ENCODE measurements around the gene FABP6.

FABP6 gene

DNA sequence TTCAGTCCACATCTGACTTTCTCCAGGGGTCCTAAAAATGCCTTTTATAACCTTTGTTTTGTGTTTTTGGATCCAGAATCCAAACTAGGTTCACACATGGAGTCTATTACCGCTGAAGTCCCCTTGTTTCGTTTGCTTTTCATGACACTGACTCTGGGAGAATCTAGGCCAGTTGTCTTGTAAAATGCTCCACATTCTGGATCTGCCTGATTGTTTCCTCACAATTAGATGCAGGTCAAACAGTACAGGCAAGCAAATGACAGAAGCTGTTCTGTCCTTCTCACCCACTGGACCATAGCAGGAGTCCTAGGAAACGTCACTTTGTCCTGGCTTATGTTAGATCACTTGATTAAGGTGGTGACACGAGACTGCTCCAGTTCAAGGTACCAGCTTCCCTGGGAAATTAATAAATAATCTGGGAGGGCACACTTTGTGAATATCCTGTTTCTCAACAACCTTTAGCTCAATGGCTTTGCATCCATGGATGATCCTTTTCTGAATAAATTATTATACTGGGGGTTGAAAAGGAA, 34.1 kb downstream of the FABP6 start:
- no peak for DNase-seq

DNA sequence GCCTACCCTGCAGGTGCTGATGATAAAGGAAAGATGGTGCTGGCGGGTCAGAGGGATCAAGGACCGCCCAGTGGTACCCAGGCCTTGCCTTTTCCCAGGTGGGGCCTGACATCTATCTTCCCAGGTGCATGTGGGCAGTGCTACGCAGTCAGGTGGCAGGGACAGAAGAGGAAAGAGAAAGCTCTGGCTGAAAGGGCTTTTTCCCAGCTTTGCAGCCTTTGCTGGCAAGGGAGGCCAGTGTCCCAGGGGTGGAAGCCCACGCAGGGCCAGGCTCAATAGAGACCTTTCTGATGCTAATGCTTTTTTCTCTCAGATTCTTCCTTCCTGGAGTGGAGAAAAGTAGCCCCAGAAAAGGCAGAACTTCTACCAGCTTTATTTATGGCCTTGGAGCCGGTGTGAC, 36.7 kb downstream of the FABP6 start:
- no peak for DNase-seq

DNA sequence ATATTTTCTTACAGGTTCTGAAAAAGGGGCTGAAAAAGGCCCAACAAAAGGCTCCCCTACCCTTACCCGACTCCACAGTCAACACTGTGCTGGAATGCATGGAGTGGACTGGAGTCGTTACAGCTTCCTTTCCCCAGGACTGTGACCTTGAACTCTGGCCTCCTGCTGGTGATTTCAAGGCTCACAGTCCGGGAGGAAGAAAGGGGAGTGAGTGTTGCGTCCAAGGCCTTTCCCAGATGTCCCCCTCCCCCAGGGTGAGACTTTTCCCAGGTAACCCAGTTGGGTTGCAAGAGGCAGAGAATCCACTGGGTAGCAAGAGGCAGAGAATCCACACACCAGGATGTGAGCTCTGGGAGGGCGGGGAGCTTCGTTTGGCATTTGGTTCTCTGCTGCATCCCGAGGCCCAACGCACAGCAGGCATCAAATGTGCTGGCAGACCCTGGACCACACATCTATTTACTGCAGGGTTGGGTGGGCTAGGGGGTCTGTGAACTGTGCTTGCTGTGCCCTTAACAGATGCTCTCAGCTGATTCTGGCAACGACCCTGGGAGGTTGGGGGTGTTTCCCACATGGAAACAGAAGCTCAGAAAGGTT, 37.5 kb downstream of the FABP6 start:
- no peak for DNase-seq

DNA sequence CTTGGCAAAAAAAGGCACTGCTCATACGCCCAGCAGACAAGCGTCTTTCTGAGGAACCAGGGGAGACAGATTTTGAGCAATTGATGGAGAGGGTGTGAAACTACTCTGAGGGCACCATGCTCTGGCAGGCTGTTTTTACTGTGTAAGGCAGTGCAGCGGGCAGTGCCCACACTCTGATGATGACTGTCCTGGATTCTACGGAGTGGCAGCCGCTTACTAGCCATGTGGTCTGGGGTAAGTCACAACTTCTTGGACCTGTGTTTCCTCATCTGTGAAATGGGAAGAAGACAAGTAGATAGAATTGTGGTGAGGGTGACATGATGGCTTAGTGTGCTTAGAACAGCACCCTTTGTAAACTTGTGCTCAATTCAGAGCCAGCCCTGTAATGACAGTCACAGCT, 38.8 kb downstream of the FABP6 start:
- DNase-seq: no peak

DNA sequence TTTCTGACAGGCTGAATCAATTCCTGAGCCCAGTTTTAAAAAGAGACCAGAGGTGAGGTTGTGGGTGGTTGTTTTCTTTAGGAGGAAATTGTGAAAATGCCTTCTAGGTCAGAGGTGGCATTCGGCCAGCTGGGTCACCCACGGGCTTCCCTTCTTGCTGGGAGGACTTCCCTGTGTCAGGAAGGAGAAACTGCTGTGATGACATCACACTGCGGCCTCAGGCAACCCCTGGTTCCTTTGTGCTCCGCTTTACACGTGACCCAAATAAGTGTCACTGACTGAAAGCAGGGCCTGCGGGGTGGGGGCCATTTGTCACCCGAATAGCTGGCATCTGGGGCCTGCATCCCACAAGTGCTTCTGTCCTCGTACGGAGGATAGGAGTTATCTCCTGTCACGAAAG, 39.7 kb downstream of the FABP6 start:
- DNase-seq: no peak

DNA sequence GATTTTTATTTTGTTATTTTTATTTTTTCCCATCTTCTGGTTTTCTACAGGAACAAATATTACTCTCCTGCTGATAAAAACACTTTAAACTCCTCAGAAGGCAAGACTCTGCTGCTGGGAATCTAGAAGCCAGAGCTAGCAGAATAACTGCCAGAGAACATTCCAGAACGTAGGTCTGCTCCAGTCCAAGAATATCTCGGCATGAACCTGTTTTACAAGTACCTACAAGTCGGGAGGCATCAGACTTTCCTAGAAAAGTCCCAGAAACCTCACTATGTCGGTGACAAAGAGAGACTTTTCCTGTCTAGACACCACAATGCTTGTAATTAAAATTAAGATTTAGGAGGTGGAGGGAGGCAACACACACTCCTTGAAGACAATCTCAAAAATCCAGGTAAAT, 41.4 kb downstream of the FABP6 start:
- no peak for DNase-seq

DNA sequence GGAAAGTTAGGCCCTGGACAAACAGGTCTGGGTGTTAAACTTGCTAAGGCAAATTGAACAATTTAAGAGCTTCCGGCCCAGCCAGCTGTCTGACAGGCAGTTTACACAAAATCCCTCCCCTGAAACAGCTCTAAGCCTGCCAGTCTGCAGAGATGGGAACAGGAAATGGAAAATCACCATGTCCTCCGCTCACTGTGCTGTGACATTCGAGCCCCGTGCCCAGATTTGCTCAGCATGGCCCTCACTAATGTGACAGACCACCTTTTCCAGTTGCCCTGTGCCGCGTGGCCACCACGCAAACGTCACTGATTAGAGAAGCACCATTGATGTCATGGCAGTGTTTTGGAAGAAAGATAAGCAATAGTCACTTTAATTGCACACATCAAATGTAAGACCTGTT, 42.1 kb downstream of the FABP6 start:
- DNase-seq: no peak

DNA sequence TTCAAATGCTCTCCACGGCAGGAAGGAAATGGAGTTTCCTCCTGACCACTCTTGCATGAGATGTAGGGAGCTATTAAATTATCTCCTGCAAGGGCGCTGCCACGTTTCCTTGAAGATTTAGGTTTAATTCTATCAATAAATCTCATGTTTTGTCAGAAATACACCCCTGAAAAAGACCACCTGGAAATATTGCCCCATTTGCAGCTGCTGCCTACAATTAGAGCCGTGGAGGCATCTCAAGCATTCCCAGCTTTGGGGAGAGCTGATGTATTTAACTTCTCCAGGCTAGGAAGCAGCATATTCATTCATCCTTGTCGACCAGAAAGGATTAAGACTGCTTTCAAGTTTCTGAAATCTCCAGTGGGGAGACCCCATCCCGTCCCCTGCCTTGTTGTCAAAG, 42.5 kb downstream of the FABP6 start:
- no peak for DNase-seq

DNA sequence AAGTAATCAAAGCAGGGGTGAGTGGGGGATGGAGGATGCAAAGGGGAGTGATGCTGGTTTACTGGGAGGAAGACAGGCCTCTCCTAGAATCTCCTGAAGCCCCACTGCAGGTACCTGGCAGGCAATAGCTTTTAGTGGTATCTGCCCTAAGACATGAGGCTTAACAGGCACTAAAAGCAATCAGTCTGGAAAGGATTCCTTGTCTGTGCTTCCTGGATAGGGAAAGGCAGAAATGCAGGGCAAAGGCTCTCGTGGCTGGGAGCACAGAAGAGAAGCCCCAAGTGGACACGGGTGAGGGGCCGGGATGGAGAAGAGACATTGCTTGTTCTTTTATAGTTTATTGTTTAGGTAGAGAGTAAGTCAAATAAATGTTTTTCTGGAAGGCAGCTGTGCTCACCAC, 43.0 kb downstream of the FABP6 start:
- no peak for DNase-seq

DNA sequence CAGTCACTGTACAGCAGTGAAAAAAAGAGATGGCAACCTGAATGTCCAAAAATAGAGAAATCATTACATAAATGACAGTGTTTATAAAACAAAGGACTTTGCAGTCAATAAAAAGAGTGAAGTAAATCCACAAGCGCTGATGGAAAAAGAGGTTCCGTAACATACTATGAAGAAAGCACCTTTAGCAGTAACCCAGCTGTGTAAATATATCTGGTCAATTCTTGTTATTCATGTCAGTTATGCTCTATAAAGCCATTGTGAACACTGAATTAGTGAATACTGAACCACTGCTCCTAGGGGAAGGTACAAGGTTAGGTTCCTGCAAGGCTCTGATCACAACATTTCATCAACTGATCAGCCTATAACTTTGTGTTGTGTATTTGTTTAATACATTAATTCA, 43.6 kb downstream of the FABP6 start:
- no peak for DNase-seq

DNA sequence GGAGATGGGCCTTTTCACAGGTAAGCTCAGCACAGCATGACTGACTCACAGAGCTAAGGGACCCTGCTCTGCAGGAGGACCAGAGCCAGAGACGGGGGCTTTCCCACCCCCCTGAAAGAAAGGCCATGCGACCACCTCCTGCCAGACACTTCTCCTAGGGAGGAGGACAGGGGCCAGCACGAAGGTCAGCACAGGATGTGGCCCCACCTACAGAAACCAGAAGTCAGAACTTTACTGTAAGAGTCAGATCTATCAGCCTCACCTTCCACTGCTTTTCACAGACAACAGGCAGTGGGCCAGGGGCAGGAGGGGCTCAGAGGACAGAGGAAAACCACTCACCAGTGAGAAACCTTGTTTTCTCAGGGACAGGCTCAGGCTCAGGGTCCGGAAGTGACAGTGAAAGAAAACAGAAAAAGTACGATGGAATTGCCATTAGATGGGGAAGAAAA, 45.2 kb downstream of the FABP6 start:
- no peak for DNase-seq

DNA sequence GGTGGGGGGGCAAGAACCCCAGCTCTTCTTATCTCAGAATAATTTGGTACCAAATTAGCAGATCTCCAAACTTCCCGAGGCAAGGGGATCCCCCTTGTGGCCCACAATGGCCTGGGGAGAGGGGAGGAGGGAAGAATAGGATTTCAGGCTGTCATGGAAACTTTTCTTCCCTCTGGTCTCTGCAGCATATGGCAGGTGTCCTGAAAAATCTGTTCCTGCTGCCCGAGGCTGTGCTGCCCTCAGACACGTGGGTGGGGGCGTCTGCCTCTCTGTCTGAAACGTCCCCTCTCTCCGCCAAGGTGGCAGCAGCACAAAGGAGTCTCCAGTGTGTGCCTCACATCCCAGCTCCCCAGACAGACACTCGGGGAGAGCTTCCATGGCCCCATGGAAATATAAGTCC, 49.0 kb downstream of the FABP6 start:
- no peak for DNase-seq

DNA sequence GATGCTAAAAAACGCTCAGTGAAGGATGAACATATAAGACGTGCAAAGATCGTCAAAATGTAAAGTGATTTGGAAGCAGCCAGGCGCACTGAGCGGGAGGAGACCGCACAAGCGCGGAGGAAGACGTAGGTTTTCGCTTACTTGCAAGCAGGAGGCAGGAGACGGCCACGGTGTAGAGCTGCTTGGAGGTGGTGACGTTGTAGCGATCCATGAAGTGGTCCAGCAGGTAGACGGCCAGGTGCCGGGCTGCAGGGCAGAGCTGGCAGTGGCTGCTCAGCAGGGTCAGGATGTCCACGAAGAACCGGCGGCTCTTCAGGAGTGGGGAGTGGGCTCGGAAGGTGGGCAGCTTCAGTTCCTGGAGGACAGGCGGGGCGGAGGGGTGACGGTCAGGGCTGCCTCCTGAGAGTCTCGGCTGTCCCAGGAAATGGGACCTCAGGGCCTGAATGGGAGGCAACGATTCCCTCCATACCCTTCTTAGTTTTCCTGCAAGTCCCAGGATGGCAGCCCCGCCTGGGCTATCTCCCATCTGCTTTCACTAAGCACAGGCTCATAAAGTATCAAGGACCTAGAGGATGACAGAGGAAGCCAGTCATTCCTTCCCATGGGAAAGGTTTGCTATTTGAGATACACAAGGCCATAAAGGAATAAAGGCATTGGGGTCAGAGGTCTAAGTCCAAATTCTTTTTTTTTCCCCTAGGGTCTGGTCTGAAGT, 51.2 kb downstream of the FABP6 start:
- DNase-seq: no peak

DNA sequence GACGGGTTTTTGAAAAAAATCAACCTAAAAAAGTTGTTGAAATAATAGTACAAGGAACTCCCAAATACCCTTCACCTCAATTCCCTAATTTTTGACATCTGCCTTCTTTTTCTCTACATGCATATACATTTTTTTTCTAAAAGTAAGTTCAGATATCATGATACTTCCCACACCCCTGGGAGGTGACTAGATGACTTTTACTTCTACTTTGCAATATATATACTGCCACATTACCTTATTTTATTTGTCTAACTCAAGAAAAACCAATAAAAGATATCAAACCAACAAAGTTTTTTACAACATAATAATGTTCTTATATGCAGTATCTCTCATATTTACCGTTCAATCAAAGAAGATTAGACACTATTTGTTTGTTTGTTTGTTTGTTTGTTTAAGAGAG, 52.0 kb downstream of the FABP6 start:
- no peak for DNase-seq

DNA sequence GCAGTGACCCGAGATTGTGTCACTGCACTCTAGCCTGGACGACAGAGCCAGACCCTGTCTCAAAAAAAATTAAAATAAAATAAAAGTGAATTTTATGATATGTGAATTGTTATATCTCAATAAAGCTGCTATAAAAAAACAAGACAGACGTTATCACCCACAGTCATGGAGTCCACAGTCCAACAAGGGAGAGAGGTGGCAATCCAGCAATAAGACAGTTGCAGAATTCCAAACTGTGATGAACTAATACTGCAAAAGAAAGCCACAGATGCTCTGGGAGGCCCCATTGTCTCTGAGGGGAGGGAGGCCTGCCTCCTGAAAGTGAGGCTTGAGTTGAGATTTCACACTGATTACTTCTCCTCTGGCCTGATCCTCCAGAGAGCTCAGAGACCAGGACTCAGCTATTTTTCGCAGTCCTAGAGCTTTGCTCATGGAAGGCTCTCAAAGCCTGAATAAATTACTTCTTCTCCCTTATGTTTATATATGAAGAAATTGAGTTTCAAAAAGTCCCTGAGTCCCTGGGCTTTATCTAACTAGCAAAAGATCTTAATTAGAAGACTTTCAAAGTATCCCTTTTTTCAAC, 55.1 kb downstream of the FABP6 start:
- DNase-seq: no peak

DNA sequence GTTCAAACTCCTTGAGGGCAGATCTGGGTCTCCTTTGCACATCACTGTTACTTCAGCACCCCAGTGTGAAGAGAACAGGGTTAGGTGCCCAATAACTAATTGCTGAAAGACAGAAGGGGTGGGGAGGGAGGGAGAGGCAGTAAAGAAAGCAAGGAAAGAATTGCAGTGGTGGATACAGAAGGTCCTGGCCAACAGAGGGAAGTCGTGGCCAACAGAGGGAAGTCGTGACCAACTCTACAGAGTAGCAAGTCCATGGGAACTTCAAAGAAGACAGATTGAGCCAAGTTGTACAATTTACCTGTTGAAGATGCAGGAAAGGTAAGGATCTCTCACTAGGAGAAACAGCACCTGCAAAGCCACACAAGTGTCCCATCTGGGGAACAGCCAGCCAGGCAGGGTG, 56.0 kb downstream of the FABP6 start:
- no peak for DNase-seq

DNA sequence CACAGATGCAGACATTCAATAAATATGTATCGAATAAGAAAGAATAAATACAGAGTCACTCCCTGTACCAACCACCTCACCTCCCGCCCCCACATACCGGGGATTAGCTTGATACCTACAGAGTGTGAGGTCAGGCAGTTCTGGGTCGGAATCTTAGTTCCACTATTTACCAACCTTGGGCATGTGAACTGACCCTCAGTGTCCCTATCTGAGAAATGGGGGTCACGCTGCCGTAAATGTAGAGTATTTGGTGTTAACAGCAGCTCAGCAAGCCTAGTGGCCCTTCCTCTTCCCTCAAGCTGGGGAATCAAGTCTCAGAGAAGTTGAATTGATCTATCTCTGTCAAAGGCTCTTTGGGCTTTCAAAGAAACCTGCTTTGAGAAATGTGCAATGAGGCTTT, 57.6 kb downstream of the FABP6 start:
- DNase-seq: no peak

DNA sequence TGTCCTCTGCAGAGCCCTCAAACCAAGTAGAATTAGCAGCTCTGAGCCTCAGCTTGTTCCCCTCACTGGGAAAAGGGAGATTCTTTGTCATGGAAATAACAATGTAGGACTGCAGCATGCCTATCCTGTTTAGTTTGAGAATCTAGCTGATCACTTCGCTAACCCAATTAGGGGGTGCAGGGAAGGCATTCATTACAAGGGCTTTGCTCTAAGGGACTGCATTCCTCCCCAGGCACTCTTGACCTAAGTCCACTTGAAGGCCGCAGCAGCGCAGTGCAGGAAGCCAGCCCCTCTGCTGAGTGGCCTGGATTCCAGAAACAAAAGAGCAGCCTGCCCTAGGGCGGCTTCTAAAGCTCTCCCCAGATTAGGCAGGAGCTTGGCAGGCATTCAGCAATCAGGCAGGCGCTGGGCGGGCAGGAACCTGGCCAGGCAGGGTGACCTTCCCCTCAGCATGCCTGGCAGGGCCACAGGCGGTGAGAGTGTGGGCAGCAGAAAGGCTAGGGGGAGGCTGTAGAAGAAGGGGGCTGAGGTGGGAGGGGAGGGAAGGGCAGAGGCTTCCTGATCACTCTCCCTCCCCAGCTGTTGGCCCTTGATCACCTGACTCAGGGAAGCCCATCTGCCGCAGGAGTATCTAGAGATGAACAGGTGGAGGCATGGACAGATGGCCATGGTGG, 58.2 kb downstream of the FABP6 start:
- DNase-seq: no peak

All from CD4-positive, alpha-beta T cell treated with Interleukin-6 for 4 hours (primary cell).